Stimulated activated CD8-positive, alpha-beta memory T cell treated with anti-CD3 and anti-CD28 coated beads, Interleukin-12 subunit alpha, Interleukin-12 subunit beta, amount 100 ng/mL, for 1 hour (primary cell): ENCODE data around the gene HPS6.
"Not testable (repeated sequence)": the region's sequence is repeated elsewhere in the genome, so short reads cannot be mapped to it uniquely, and the experiment has no call there.

Source experiments
- DNase-seq: peaks from one replicate; pipeline ENCODE4 v3.0.0-alpha.2; 2020; ENCODE audit warnings: low read depth

Gene HPS6

GRCh38 chr10:102064868-102065560 is at the start of gene HPS6:
Gene HPS6 (plus strand): TSS chr10:102065349. CDS start chr10:102065475, 126 bp downstream.
- DNase-seq = peak; percentile 75

- DNase-seq = no peak
Measured at GRCh38 chr10:102016416-102016815, 48.7 kb upstream of the HPS6 start.

- no peak for DNase-seq
Measured at GRCh38 chr10:102017295-102017694, 47.9 kb upstream of the HPS6 start.

- no peak for DNase-seq
Measured at GRCh38 chr10:102020938-102021337, 44.2 kb upstream of the HPS6 start.

GRCh38 chr10:102024799-102025198 is 40.4 kb upstream of the HPS6 start:
- DNase-seq = no peak

GRCh38 chr10:102027261-102027660 is 37.9 kb upstream of the HPS6 start:
- DNase-seq = no peak

GRCh38 chr10:102033787-102034186 is 31.4 kb upstream of the HPS6 start:
- DNase-seq = no peak

GRCh38 chr10:102035807-102036206 is 29.3 kb upstream of the HPS6 start:
- not testable (repeated sequence) for DNase-seq

GRCh38 chr10:102038410-102038809 is 26.7 kb upstream of the HPS6 start:
- DNase-seq = no peak

- DNase-seq = no peak
Measured at GRCh38 chr10:102040305-102041050, 24.7 kb upstream of the HPS6 start.

- DNase-seq = no peak
Measured at GRCh38 chr10:102045292-102045691, 19.9 kb upstream of the HPS6 start.

GRCh38 chr10:102046095-102046494 is 19.1 kb upstream of the HPS6 start:
- DNase-seq = no peak

GRCh38 chr10:102054881-102055646 is 10.1 kb upstream of the HPS6 start:
- not testable (repeated sequence) for DNase-seq

GRCh38 chr10:102055647-102056419 is 9.3 kb upstream of the HPS6 start, which contains the start of gene ARMH3:
Gene ARMH3 (minus strand): TSS chr10:102056173. CDS start chr10:102040114, 16,059 bp downstream.
- DNase-seq = peak; percentile 75

- DNase-seq = no peak
Measured at GRCh38 chr10:102059987-102060386, 5.2 kb upstream of the HPS6 start.

- no peak for DNase-seq
Measured at GRCh38 chr10:102064503-102064867, 664 bp upstream of the HPS6 start.

- DNase-seq = no peak
Measured at GRCh38 chr10:102065561-102066398, 631 bp downstream of the HPS6 start.

- no peak for DNase-seq
Measured at GRCh38 chr10:102066399-102067088, 1.4 kb downstream of the HPS6 start.

GRCh38 chr10:102067091-102067916 is 2.2 kb downstream of the HPS6 start:
- no peak for DNase-seq
